CD4-positive, alpha-beta T cell treated with Interleukin-15 for 1 hour (primary cell): ENCODE data around the gene ASPG.

ENCODE experiments used
- DNase-seq: peaks from one replicate; pipeline ENCODE4 v3.0.0-alpha.2; 2020

Gene ASPG

GRCh38 chr14:104094709-104095425 lies 9.4 kb downstream of the ASPG start:
- DNase-seq = peak; percentile 46

- DNase-seq = no peak
Observed at GRCh38 chr14:104095426-104096310, 10.2 kb downstream of the ASPG start.

GRCh38 chr14:104096318-104096717 lies 10.8 kb downstream of the ASPG start:
- DNase-seq = no peak

GRCh38 chr14:104096751-104097700 lies 11.5 kb downstream of the ASPG start:
- DNase-seq = no peak

- no peak for DNase-seq
Observed at GRCh38 chr14:104098272-104099095, 13.0 kb downstream of the ASPG start.

- no peak for DNase-seq
Observed at GRCh38 chr14:104099096-104100041, 13.9 kb downstream of the ASPG start.

GRCh38 chr14:104100171-104101085 lies 14.9 kb downstream of the ASPG start:
- peak; percentile 13 for DNase-seq

- DNase-seq = peak; percentile 10
Observed at GRCh38 chr14:104101086-104101621, 15.7 kb downstream of the ASPG start.

- DNase-seq = peak; percentile 13
Observed at GRCh38 chr14:104101651-104102281, 16.3 kb downstream of the ASPG start.

- DNase-seq = peak; percentile 1
Observed at GRCh38 chr14:104102282-104102914, 16.9 kb downstream of the ASPG start.

GRCh38 chr14:104103061-104103445 lies 17.6 kb downstream of the ASPG start:
- no peak for DNase-seq

- peak; percentile 1 for DNase-seq
Observed at GRCh38 chr14:104103446-104104075, 18.1 kb downstream of the ASPG start.

- peak; percentile 9 for DNase-seq
Observed at GRCh38 chr14:104104076-104104901, 18.8 kb downstream of the ASPG start.

- peak; percentile 16 for DNase-seq
Observed at GRCh38 chr14:104105071-104105821, 19.7 kb downstream of the ASPG start.

GRCh38 chr14:104105822-104106470 lies 20.4 kb downstream of the ASPG start:
- peak; percentile 12 for DNase-seq
